Measurements from ENCODE around the gene KIAA2012. TPM values are rescaled to one million over a fixed set of nuclear protein-coding genes. Genes with fewer than 3 reads are reported as not detected.
A peak's percentile ranks its signal among the peaks of the same experiment; 100 is the strongest.

The KIAA2012 gene
- total RNA-seq, 2 experiments from 2014 or later, result not detected

GRCh38 chr2:202249521-202250253 lies 176.6 kb downstream of the KIAA2012 start:
- H3K79me2 ChIP-seq (ENCODE audit: insufficient read depth, low read depth, low read length), result no peaks in the 10 kb centered on the region
- no peak overlapping the region for H3K4me3 ChIP-seq (ENCODE audit: low read depth, low read length, poor library complexity, severe bottlenecking)
- intact Hi-C loops (cut with micrococcal nuclease; ENCODE audit: unreplicated experiment), result no loop called here
- H3K9me3 ChIP-seq (ENCODE audit: low read length), result no peaks in the 10 kb centered on the region
- H3K4me2 ChIP-seq (ENCODE audit: low read length), result no peak overlapping the region
- ChIA-PET POLR2A (interaction anchor here (0.7 to 1.2 kb wide), 2 partner anchors 8 to 619 kb away, joined by 4 read pairs; no protein-coding TSS in a partner anchor), CTCF (ENCODE audit: unreplicated experiment) (no interaction called here)
- no peaks in the 10 kb centered on the region for H3K9me2 ChIP-seq (ENCODE audit: insufficient read depth, low read length)
- H4K20me1 ChIP-seq (ENCODE audit: insufficient read depth, low read length), result no peaks in the 10 kb centered on the region
- H2AFZ ChIP-seq (ENCODE audit: low read length), result 0 out of 2 replicates have a peak overlapping the region, but pooled peaks have one; percentile 25
- no peaks in the 10 kb centered on the region for H3K36me3 ChIP-seq (ENCODE audit: insufficient read depth, low read length)
- peaks cover 6% of the 10 kb centered on the region for H3K4me1 ChIP-seq (ENCODE audit: insufficient read depth, low read length, poor library complexity, severe bottlenecking)
- no peak for TF ChIP-seq EZH2phosphoT487 (IDR thresholded peaks at IDR 0.05; ENCODE audit: borderline replicate concordance, low read depth, low read length)
- TF ChIP-seq, protein P1, sequence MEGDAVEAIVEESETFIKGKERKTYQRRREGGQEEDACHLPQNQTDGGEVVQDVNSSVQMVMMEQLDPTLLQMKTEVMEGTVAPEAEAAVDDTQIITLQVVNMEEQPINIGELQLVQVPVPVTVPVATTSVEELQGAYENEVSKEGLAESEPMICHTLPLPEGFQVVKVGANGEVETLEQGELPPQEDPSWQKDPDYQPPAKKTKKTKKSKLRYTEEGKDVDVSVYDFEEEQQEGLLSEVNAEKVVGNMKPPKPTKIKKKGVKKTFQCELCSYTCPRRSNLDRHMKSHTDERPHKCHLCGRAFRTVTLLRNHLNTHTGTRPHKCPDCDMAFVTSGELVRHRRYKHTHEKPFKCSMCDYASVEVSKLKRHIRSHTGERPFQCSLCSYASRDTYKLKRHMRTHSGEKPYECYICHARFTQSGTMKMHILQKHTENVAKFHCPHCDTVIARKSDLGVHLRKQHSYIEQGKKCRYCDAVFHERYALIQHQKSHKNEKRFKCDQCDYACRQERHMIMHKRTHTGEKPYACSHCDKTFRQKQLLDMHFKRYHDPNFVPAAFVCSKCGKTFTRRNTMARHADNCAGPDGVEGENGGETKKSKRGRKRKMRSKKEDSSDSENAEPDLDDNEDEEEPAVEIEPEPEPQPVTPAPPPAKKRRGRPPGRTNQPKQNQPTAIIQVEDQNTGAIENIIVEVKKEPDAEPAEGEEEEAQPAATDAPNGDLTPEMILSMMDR (conservative IDR thresholded peaks at IDR 0.05; ENCODE audit: low read length), result no peak
- no peak for DNase-seq (ENCODE audit: low spot score)
- BruUV-seq (replicated peaks), result no TSS peak
- no peak overlapping the region for H3K27ac ChIP-seq (ENCODE audit: low read depth, low read length, poor library complexity, severe bottlenecking)

DNA sequence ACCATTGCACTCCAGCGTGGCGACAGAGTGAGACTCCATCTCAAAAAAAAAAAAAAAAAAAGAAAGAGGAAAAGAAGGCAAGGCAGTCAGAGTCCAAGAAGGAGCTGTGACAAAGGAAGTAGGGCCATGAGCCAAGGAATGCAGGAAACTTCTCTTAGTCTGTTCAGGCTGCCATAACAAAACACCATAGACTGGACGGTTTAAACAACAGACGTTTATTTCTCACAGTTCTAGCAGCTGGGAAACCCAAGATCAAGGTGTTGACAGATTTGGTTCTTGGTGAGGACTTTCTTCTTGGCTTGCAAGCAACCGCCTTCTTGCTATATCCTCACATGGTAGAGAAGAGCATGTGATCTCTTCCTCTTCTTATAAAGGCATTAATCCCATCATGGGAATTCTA lies 178.4 kb downstream of the KIAA2012 start:
- no peak overlapping the region for H2AFZ ChIP-seq (ENCODE audit: low read length)
- BruUV-seq (replicated peaks), result no TSS peak
- DNase-seq (ENCODE audit: low spot score), result no peak
- no peaks in the 10 kb centered on the region for H4K20me1 ChIP-seq (ENCODE audit: insufficient read depth, low read length)
- TF ChIP-seq, protein P1 (conservative IDR thresholded peaks at IDR 0.05; ENCODE audit: low read length), result no peak
- TF ChIP-seq EZH2phosphoT487 (IDR thresholded peaks at IDR 0.05; ENCODE audit: borderline replicate concordance, low read depth, low read length), result no peak
- ChIA-PET CTCF (ENCODE audit: unreplicated experiment) (interaction anchor here (0.6 kb wide), 1 partner anchor 48 kb away, joined by 4 read pairs; no protein-coding TSS in a partner anchor), POLR2A (interaction anchor here (0.7 to 0.9 kb wide), 4 partner anchors 10 to 1422 kb away, joined by 3 to 6 read pairs (median 3); no protein-coding TSS in a partner anchor)
- intact Hi-C loops (cut with micrococcal nuclease; ENCODE audit: unreplicated experiment), result no loop called here
- H3K79me2 ChIP-seq (ENCODE audit: insufficient read depth, low read depth, low read length), result no peaks in the 10 kb centered on the region
- no peak overlapping the region for H3K27ac ChIP-seq (ENCODE audit: low read depth, low read length, poor library complexity, severe bottlenecking)
- H3K4me2 ChIP-seq (ENCODE audit: low read length), result no peak overlapping the region
- no peaks in the 10 kb centered on the region for H3K9me2 ChIP-seq (ENCODE audit: insufficient read depth, low read length)
- H3K4me3 ChIP-seq (ENCODE audit: low read depth, low read length, poor library complexity, severe bottlenecking), result no peak overlapping the region
- no peaks in the 10 kb centered on the region for H3K9me3 ChIP-seq (ENCODE audit: low read length)
- H3K4me1 ChIP-seq (ENCODE audit: insufficient read depth, low read length, poor library complexity, severe bottlenecking), result peaks cover 6% of the 10 kb centered on the region
- no peaks in the 10 kb centered on the region for H3K36me3 ChIP-seq (ENCODE audit: insufficient read depth, low read length)

Small RNA genes lying within 50 kb of the gene (small RNA-seq; reads per million reads assigned to genes)
- not detected for gene AC079354.2

Other genes starting within 250 kb of the KIAA2012 start
- gene FZD7, start 39.4 kb upstream of the KIAA2012 start, total RNA-seq (2014; rRNA removed; shearing (Covaris generic)), result 1.5 and 1.7 TPM in 2 replicates
- 1.1 and 1.2 TPM in 2 replicates for gene FZD7, start 39.4 kb upstream of the KIAA2012 start, total RNA-seq (2022)
- 69.8 and 86.6 TPM in 2 replicates for gene SUMO1, start 165.3 kb downstream of the KIAA2012 start, total RNA-seq (2014; rRNA removed; shearing (Covaris generic))
- 95.0 and 98.9 TPM in 2 replicates for gene SUMO1, start 165.3 kb downstream of the KIAA2012 start, total RNA-seq (2022)
- gene NOP58, start 192.5 kb downstream of the KIAA2012 start, total RNA-seq (2014; rRNA removed; shearing (Covaris generic)), result 124 and 145 TPM in 2 replicates
- 172 and 174 TPM in 2 replicates for gene NOP58, start 192.5 kb downstream of the KIAA2012 start, total RNA-seq (2022)